GM21576 (cell line): ENCODE results near the gene CGB8.
"Not testable (repeated sequence)": the region's sequence is repeated elsewhere in the genome, so short reads cannot be mapped to it uniquely, and the experiment has no call there.

Experiments
- ATAC-seq: cut with Tn5 transposase; IDR thresholded peaks from one replicate; pipeline ENCODE4 v1.9.1; 2021; ENCODE audit warnings: mild to moderate bottlenecking, moderate library complexity; ENCODE audit not compliant: unreplicated experiment

CGB8 gene

DNA sequence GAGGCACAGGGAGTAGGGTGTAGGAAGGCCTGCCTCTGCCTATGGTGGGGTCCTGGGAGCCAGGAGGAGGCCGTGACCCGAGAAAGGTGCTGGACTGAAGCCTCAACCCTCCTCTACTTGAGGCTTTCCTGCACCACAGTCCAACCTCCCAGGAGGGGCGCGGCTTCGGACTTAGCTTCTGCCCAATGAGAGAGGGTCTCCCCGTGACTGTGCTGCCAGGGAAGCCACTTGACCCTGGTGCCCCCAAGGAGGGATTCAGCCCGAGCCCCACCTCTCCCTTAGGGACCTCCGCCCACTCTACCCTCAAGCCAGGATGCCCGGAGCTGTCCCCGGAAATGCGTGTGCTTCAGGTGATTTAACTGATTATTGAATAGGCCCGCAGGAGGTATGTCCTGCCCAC, at the start of gene CGB8:
Gene CGB8 (minus strand): TSS at position 101 of the 400 bp plus-strand sequence. CDS start 372 bp downstream, outside the sequence.
- not testable (repeated sequence) for ATAC-seq

- no peak for ATAC-seq
Measured at GRCh38 chr19:49097453-49098288, 48.8 kb upstream of the CGB8 start.

DNA sequence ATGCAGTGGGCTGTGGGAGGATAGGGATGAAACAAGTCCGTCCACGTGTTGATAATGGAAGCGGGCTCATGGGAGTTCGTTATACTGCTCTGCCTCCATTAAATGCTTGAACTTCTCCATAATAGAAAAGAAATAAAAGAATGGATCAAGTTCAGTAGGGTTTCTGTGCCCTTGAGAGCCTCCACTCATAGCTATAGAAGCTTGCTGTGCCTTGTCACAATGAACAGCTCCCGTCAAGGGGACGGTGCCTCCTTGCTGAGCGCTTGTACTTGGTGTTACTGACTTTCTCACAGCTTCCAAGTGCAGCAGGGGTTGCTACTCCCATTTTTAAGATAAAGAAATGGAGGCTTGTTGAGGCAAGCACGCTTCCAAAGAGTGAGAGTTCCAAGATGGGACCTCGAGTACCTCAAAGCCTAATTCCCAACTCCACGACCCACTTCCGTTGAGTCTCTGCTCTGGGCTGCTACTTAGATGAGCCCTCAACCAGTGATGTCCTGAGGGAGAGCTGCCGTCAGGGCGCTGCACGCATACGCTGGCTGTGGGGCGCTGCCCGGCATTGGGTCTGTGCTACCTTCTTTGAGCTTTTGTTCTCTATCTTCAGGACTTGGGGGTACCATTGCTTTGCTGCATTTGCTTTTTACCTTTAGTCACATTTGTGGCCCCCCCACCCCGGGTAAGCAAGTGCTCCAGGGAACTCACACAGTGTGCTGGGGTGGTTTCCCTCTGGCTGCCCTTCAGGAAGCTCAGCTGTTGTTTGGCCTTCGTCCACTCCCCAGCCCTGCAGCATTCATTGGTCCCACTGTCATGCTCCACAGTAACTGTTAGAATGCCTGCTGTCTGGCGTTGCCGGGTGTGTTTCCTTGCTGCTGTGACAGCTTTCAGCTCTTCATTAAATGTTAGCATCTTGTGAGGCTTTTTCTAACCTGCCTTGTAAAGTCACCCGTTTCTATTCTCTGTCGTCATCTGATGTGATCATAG, 45.9 kb upstream of the CGB8 start:
- ATAC-seq = no peak

- ATAC-seq = no peak
Measured at GRCh38 chr19:49092686-49093085, 43.8 kb upstream of the CGB8 start.

GRCh38 chr19:49091391-49092038, 42.6 kb upstream of the CGB8 start:
- ATAC-seq = no peak

GRCh38 chr19:49086296-49086695, 37.4 kb upstream of the CGB8 start:
- no peak for ATAC-seq

DNA sequence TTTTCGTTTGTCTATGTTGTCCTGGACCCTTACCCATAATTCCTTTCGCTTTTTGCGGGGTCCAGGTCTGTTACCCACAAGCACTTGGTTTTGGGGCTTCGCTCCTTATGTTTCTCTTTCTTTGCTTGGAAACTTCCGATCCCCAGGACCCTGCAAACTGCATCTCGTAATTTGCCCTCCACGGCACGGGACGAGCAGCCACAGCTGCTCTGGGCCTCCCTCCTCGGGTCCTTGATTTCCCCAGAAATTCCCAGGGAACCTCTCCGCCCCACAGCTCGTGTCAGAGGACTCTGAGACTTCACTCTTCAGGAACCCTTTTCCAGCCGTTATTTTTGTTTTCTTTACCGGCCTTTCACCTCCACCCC, 36.9 kb upstream of the CGB8 start:
- ATAC-seq = no peak

DNA sequence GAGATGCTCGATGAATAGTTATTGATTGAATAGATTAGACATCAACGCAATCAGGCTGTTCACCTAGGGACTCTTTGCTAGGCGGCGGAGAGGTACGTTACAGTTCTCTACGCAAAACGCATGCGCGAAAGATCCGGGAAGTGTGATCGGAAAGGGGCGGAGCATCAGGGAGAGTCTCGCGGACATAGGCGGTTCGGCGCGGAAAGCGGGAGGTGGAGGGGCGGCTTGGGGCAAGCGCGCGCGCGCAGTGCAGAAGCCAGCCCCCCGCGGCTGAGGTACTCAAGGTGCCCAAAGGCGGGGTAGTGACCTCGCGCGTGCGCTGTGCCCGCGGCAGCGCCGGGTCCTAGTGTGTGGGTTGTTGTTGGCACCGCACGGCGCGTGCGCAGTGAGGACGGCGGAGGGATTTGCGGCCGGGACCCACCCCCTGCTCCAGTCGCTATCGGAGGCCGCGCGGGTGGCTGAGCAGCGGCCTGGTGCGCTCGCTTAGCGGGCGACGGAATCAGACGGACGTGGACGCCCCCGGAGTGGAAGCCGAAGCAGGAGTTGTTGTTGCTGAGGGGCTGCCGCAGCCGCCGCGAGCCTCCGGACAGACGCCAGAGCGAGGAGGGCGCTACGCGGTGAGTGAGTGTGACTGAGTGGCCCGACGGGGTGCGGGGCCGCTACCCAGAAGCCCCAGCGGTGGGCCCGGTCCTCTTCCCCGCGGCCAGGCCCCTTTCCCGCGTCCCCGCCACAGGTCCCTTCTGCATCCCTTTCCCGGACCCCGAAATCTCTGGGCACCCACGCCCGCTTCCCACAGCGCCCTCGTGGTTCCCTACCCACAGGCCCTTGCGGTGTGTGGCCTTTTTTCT, 36.3 kb upstream of the CGB8 start, which contains the start of gene SNRNP70:
Gene SNRNP70 (plus strand): TSS at position 432 of the 848 bp plus-strand sequence. CDS start 964 bp downstream, outside the sequence.
- ATAC-seq = peak; percentile 81

DNA sequence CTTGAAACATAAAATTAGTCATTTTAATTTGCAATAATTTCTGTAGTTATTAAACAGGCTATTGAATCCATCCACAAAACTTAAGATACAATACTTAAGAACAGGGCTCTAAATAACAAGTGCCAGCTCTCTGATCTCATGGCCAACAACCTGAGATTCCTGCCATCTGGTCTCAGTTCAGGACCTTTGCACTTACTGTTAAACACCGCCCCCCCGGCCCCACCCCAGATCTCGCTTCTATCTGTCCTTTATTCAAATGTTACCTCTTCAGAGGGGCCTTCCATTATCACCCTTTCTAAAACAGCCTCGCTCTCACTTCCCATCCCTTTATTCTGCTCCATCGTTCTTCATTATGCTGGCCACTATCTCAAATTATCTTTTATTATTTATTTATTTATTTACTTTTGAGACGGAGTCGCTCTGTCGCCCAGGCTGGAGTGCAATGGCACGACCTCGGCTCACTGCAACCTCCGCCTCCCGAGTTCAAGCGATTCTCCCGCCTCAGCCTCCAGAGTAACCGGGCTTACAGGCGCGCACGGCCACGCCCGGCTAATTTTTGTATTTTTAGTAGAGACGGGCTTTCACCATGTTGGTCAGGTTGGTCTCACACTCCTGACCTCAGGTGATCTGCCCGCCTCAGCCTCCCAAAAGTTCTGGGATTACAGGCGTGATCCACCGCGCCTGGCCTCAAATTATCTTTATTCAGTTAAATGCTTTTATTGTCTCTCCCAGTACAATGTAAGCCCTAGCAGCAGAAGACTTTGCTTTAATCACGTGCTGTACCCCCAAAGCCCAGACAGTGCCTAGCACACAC, 35.5 kb upstream of the CGB8 start:
- no peak for ATAC-seq

- no peak for ATAC-seq
Measured at GRCh38 chr19:49081273-49081672, 32.4 kb upstream of the CGB8 start.

GRCh38 chr19:49080392-49080791, 31.5 kb upstream of the CGB8 start:
- ATAC-seq = no peak

DNA sequence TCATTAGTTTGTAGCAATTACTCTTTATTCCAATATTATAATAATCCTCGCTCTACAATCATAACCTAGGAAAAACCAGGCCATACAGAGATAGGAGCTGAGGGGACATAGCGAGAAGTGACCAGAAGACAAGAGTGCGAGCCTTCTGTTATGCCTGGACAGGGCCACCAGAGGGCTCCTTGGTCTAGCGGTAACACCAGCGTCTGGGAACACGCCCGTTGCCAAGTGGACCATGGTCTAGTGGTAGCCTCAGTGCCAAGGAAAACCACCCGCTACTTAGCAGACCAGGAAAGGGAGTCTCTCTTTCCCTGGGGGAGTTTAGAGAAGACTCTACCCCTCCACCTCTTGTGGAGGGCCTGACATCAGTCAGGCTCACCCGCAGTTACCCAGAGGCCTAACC, 26.0 kb upstream of the CGB8 start:
- ATAC-seq = not testable (repeated sequence)

- ATAC-seq = no peak
Measured at GRCh38 chr19:49073514-49074378, 24.8 kb upstream of the CGB8 start.

GRCh38 chr19:49071860-49072547, 23.1 kb upstream of the CGB8 start:
- no peak for ATAC-seq

- no peak for ATAC-seq
Measured at GRCh38 chr19:49070416-49070815, 21.5 kb upstream of the CGB8 start.

- no peak for ATAC-seq
Measured at GRCh38 chr19:49069026-49069425, 20.1 kb upstream of the CGB8 start.

DNA sequence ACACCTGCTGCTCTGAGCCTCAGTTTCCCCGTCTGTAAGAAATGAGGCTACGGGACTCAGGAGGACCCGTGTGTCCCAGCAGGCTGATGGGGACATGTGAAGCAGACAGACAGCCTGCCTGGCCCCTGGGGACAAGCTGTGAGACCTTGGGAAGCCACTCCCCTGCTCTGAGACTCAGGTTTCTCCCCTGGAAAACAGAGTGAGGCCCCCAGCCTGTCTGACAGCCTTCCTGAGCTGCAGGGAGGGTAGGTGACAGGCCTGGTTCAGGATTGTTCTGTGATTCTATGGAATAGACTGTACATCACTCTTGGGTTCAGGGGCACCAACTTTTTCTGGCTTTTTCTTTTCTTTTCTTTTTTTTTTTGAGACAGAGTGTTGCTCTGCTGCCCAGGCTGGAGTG, 18.6 kb upstream of the CGB8 start:
- ATAC-seq = no peak
